GM18526 (cell line): Measurements from ENCODE around the gene WWOX.

Source experiments
- POLR2A ChIP-seq: IDR thresholded peaks from 3 replicates; pipeline ENCODE4 v1.6.1; 2011; ENCODE audit not compliant: insufficient read length; ENCODE audit errors: extremely low read depth

WWOX gene

GRCh38 chr16:79182616-79183015 lies 1083.2 kb downstream of the WWOX start:
- TF ChIP-seq POLR2A = no peak

DNA sequence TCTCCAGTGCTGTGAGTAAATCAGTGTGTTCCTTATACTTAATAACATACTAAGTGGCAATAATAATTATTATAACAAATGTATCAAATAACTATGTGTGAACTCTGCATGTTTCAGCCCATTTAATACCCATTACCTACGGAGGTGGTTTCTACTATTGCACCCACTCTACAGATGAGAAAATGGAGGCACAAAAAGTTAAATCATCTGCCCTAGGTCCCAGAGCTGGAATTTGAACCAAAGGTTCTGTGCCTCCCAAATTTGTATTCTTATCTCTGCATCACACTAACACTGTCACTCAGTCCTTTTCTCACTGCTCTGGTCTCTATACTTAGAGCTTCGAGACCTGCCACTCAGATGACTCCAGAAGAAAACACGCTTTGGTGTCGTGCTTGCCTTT lies 1084.1 kb downstream of the WWOX start:
- TF ChIP-seq POLR2A = no peak

DNA sequence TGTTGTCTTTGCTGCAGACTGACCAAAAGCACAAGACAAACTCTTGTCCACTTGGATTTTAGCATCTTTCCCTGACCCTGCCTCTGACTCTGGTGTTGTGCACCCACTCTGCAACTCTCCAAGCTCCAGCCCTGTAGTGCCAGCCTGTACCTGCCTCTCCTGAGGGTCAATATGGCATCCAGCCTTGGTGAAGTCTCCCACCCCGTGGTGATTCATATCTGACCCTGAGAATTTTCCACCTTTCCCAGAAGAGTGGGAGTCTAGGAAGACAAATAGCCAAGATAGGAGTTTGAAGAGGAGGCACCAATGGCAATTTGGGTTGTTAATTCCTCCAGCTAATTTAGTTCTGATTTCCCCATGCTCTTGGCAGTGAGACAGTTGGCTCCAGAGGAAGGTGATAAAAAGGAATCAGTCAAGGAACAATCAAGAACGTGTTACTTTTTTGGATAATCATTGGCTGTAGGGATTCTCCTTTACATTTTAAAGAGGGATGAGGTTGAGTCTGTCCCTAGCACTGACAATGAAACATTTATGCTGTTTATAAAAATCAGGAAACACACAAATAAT lies 1085.1 kb downstream of the WWOX start:
- no peak for TF ChIP-seq POLR2A

DNA sequence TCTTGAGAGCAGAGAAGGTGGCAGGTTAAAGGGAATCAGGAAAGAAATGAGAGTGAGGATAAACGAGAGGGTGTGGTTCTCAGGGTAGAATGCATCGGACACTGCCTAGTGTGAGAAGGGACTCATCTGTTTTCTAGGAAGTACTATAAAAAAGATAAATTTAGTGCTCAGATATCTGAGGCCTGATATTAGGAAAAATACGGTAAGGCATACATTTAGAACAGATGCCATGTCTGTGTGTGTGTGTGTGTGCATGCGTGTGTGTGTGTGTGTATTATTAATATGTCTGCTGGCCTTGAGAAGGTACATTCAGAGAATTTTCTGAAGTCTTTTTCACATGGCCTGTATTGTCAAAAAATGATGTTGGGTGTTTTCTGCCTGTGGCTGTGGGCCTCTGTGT lies 1086.3 kb downstream of the WWOX start:
- no peak for TF ChIP-seq POLR2A

GRCh38 chr16:79186196-79186595 lies 1086.7 kb downstream of the WWOX start:
- no peak for TF ChIP-seq POLR2A

GRCh38 chr16:79188115-79188738 lies 1088.8 kb downstream of the WWOX start:
- no peak for TF ChIP-seq POLR2A

DNA sequence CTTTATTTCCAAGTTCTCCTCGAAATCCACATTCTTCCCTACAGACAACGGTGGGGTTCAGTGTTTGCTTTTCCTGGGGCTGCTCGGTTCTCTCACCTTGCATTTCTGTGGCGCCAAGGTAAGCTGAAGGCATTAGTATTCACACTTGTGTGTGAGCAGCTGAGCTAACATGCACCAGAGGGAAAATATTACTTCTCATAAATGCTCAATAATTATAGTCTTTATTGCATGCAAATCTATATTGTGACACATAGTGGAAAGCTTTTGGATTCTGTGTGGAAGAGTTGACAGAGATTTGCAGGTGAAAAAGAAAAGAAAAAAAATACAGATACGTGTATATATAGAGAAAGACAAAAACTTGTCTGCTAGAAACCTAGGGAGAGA lies 1089.3 kb downstream of the WWOX start:
- no peak for TF ChIP-seq POLR2A

DNA sequence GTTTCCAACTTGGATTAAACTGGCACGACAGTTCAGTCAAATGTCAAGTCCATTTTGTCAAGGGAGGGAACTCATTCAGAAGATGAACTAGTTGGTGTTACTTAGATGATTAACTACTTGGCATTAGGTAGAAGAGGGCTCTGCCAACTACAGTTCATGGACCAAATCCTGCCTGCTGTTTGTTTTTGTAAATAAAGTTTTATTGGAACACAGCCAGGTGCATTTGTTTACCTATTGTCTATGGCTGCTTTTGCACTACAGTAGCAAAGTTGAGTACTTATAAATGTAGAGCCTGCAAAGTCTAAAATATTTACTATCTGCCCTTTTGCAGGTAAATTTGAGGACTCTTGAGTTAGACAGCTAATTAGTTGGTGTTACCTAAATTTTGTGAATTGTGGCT lies 1091.1 kb downstream of the WWOX start:
- no peak for TF ChIP-seq POLR2A

- no peak for TF ChIP-seq POLR2A
These were observed 1092.5 kb downstream of the WWOX start for GRCh38 chr16:79191933-79192332.

GRCh38 chr16:79192904-79193303 lies 1093.5 kb downstream of the WWOX start:
- TF ChIP-seq POLR2A = no peak

DNA sequence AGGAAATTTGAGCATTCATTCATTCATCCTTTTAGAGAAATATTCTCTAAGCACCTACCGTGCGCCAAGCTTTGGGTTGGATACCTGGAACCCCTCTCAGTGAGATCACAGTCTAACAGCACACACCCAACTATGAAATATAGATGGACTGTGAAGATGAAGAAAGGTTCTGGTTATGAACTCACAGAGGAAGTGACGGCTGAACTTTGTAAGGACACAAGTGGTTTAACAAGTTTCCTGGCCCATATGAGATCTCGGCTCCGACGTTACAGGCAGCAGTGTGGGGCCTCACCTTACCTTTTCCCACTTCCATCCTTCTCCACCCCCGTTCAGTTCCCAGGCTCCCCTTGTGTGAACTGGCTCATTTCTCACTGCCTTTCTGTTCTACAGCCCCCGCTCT lies 1094.8 kb downstream of the WWOX start:
- TF ChIP-seq POLR2A = no peak

DNA sequence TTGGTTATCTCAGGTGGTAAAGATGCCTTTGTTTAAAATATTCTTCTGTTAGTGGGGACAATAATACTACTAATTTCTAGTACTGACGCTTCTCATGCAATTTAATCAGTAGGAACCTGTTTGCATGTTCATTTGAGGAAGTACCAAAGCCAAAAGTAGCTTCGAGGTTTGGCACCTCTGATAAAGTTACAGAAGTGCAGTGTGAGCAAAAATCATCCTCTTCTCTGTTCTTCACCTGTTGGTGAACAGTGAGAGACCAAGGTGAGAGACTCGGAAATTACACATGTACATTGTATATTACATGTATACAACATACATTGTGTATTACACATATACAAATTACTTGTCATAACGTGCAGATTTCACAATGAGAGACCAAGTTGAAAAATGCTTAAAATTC lies 1096.5 kb downstream of the WWOX start:
- no peak for TF ChIP-seq POLR2A

DNA sequence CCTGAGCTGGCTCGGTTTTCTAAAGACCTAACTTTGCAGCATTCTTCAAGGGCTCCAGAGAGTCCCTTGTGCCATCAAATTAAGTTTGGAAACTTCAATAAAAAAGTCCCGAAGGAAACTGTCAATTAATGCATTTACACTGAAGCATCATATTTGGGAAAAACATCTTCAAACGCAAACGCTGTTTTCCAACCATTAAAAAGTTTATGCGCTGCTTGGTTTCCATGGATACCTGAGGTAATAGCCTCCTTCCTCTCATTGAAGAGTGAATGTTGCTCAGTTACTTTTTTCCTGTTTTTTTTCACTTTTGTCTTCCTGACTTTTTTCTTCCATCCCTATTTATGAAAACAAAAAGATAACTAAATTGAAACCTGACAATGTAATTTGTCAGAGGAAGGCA lies 1102.0 kb downstream of the WWOX start:
- TF ChIP-seq POLR2A = no peak

GRCh38 chr16:79202977-79203376 lies 1103.5 kb downstream of the WWOX start:
- no peak for TF ChIP-seq POLR2A

DNA sequence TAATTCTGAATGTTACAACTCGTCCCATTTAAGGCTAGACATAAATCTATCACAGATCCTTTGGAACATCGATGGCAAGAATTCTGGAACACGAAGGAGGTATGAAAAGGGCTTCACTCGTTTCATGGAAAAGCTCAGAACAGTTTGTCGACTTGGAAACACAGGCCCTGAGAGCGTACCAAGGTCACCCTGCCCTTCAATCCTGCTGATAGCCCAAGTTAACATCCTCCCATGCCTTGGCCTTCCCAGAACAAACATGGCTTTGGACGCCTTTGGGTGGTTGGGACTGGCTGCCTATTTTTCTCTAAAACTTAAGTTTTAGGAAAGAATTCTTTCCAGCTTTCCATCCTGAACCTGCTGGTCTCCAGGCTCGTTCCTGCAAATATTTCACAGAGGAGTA lies 1105.0 kb downstream of the WWOX start:
- TF ChIP-seq POLR2A = no peak

DNA sequence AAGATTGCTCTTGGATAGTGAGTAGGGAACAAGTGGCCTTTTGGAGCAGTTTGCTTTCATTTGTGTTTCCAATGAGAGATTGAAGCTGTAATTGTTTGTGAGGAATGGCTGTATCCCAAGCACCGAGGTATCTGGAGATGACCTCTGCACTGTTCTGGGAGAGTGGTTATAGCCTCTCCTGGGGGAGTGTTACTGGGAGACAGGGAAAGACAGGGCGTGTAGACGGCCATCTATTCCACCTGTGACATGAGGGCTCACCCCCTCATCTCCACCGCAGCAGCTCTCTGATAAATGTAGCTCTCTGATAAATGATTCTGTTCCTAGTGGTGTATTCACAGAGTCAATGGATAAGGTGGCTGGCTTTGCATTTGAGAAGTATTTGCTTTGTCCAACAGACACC lies 1107.4 kb downstream of the WWOX start:
- TF ChIP-seq POLR2A = no peak

GRCh38 chr16:79209308-79209707 lies 1109.9 kb downstream of the WWOX start:
- no peak for TF ChIP-seq POLR2A
